Testis (tissue), 3 donors: Measurements from ENCODE around the gene IDE. TPM values are rescaled to one million over a fixed set of nuclear protein-coding genes. Genes with fewer than 3 reads are reported as not detected.

Source experiments
- DNase-seq: peaks from one replicate; pipeline ENCODE4 v3.0.0-alpha.2; 2019
- H3K27ac ChIP-seq, 2 donors: fragments of 200-600 bp; sonication (generic); one replicate each; pipeline ENCODE4 v1.5.1; 2019
- H3K27me3 ChIP-seq: fragments of 200-600 bp; sonication (generic); one replicate; pipeline ENCODE4 v1.5.1; 2019
- H3K36me3 ChIP-seq: fragments of 200-600 bp; sonication (generic); one replicate; pipeline ENCODE4 v1.5.1; 2017; ENCODE audit warnings: low read depth; ENCODE audit errors: missing control alignments
- H3K4me1 ChIP-seq: fragments of 200-600 bp; sonication (generic); one replicate; pipeline ENCODE4 v1.5.1; 2019
- H3K4me3 ChIP-seq, 2 donors: fragments of 200-600 bp; sonication (generic); one replicate each; pipeline ENCODE4 v1.5.1; 2017 to 2019
- H3K9me3 ChIP-seq: fragments of 200-600 bp; sonication (generic); one replicate; pipeline ENCODE4 v1.5.1; 2017
- CTCF ChIP-seq, 3 experiments: fragments of 450-650 bp in 2 of 3; fragments of 200-600 bp in 1 of 3; sonication (generic) in 1 of 3; IDR thresholded peaks; one replicate each; pipeline ENCODE4 v1.5.1; 2016 to 2019; ENCODE audit warnings: antibody characterized with exemption in 3 of 3, mild to moderate bottlenecking in 2 of 3, moderate library complexity in 1 of 3
- POLR2A ChIP-seq: fragments of 450-650 bp; IDR thresholded peaks from one replicate; pipeline ENCODE4 v1.6.1; 2017; ENCODE audit warnings: antibody characterized with exemption, mild to moderate bottlenecking, moderate library complexity
- WGBS, 2 donors: methylation state at CpG; one replicate each; pipeline ENCODE4 v1.1.5; 2018; 5-methylcytosine and 5-hydroxymethylcytosine counted together
- intact Hi-C: fragments of 100-400 bp; cut with DNase I; formaldehyde crosslinking; loops from one replicate; pipeline ENCODE4 v1.15.1; 2023; ENCODE audit warnings: low total_unique reads
- polyA plus RNA-seq: library from polyadenylated mRNA; stranded (reverse); fragments of 350-450 nt; fragmentation: Illumina TruSeq; extraction: RNeasy Lipid Tissue Mini Kit (QIAGEN cat#74804); gene quantifications from one replicate; pipeline ENCODE4 v1.2.3, GENCODE V29; 2014; ENCODE audit warnings: low read depth, low replicate concordance; ENCODE audit not compliant: insufficient read depth
- total RNA-seq, 2 donors: library from RNA; depleted of rRNA; stranded (reverse); fragments of >200 nt; gene quantifications; one replicate each; pipeline ENCODE4 v1.2.3, GENCODE V29; 2016

The IDE gene
- total and polyA plus RNA-seq, 3 donors from 2014 or later, result 28.4 to 78.2 (median 31.1) TPM

- TF ChIP-seq POLR2A, result no peak
- TF ChIP-seq CTCF (IDR thresholded peaks at IDR 0.05), result no peak
- no peaks in the 10 kb centered on the region for H3K36me3 ChIP-seq
- no peaks in the 10 kb centered on the region for H3K4me1 ChIP-seq
- intact Hi-C loops, result no loop called here
- no peak for DNase-seq
- H3K4me3 ChIP-seq, result no peak overlapping the region
- no peaks in the 10 kb centered on the region for H3K27me3 ChIP-seq
- H3K27ac ChIP-seq, result no peak overlapping the region
- 95 to 100% methylated on average over 2 of the region's 2 CpGs for WGBS, 2 donors
- no peaks in the 10 kb centered on the region for H3K9me3 ChIP-seq
These were observed 121.6 kb downstream of the IDE start for GRCh38 chr10:92452313-92452712.

- TF ChIP-seq CTCF (IDR thresholded peaks at IDR 0.05) (no peak), POLR2A (no peak)
These were observed 122.5 kb downstream of the IDE start for GRCh38 chr10:92451431-92451830.

DNA sequence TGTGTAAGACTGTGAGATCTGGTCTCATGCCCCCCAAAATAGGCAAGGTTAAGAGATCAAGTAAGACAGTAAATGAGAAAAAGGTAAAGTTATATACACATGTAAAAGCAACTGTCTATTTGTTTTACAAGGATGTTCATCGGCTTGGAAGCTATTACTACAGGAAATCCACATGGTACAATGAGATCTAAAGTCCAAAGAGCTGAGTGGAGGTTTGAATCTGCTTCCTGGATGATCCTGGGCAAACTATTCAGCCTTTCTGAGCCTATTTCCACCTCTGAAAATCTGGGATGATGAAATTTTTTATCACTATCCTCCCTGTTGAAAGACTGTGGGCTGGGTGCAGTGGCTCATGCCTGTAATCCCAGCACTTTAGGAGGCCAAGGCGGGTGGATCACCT, 123.0 kb downstream of the IDE start:
- H3K4me3 ChIP-seq, result no peak overlapping the region
- H3K9me3 ChIP-seq, result no peaks in the 10 kb centered on the region
- 95% methylated on average over 2 of the region's 2 CpGs for WGBS, 2 donors
- intact Hi-C loops, result no loop called here
- H3K27me3 ChIP-seq, result no peaks in the 10 kb centered on the region
- H3K36me3 ChIP-seq, result no peaks in the 10 kb centered on the region
- TF ChIP-seq POLR2A, result no peak
- no peak for TF ChIP-seq CTCF (IDR thresholded peaks at IDR 0.05)
- no peak for DNase-seq
- H3K27ac ChIP-seq, result no peak overlapping the region
- no peaks in the 10 kb centered on the region for H3K4me1 ChIP-seq

More at GRCh38 chr10:92451431-92451830, 122.5 kb downstream of the IDE start:
- WGBS, 2 donors, result 91 to 95% methylated on average over 7 of the region's 7 CpGs
- H3K27ac ChIP-seq, result no peak overlapping the region
- H3K36me3 ChIP-seq, result no peaks in the 10 kb centered on the region
- H3K4me3 ChIP-seq, result no peak overlapping the region
- H3K4me1 ChIP-seq, result no peaks in the 10 kb centered on the region
- intact Hi-C loops, result no loop called here
- no peaks in the 10 kb centered on the region for H3K9me3 ChIP-seq
- no peak for DNase-seq
- H3K27me3 ChIP-seq, result no peaks in the 10 kb centered on the region

- Histone ChIP-seq H3K4me1 (no peaks in the 10 kb centered on the region), H3K4me3 (no peak overlapping the region), H3K27me3 (no peaks in the 10 kb centered on the region), H3K9me3 (no peaks in the 10 kb centered on the region), H3K27ac (no peak overlapping the region), H3K36me3 (no peaks in the 10 kb centered on the region)
- WGBS, 2 donors, result 84 to 97% methylated on average over 5 of the region's 5 CpGs
- TF ChIP-seq CTCF (IDR thresholded peaks at IDR 0.05) (no peak), POLR2A (no peak)
- DNase-seq, result no peak
- intact Hi-C loops, result no loop called here
These were observed 133.3 kb downstream of the IDE start for GRCh38 chr10:92440578-92440977.

DNA sequence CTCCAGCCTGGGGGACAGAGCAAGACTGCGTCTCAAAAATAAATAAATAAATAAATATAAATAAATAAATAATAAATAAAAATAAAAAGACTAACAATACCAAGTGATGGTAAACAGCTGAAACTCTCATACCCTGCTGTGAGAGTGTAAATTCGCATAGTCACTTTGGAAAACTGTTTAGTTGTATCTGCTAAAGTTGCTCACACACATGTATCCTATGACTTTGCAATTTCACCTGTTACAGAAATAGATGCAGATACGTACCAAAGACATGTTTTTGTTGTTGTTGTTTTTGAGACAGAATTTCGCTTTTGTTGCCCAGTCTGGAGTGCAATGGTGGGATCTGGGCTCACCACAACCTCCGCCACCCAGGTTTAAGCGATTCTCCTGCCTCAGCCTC, 135.7 kb downstream of the IDE start:
- TF ChIP-seq CTCF (IDR thresholded peaks at IDR 0.05), result no peak
- TF ChIP-seq POLR2A, result no peak
- WGBS, 2 donors, result 89 to 93% methylated on average over 6 of the region's 6 CpGs
- intact Hi-C loops, result loop anchor here (10.0 kb wide), 1 partner anchor 353 kb away; no protein-coding TSS in a partner anchor
- Histone ChIP-seq H3K4me3 (no peak overlapping the region), H3K4me1 (no peaks in the 10 kb centered on the region), H3K36me3 (no peaks in the 10 kb centered on the region), H3K27me3 (no peaks in the 10 kb centered on the region), H3K27ac (no peak overlapping the region), H3K9me3 (no peaks in the 10 kb centered on the region)
- no peak for DNase-seq
